ENCODE data around the gene F3. TPM values are rescaled to one million over a fixed set of nuclear protein-coding genes. Genes with fewer than 3 reads are reported as not detected.
A peak's percentile ranks its signal among the peaks of the same experiment; 100 is the strongest.

F3 gene
- total and polyA plus RNA-seq, 2 of the 13 experiments (the other 11 are each of a cell fraction or from before 2014, with no cell fraction given) = 5.8 to 9.0 TPM

GRCh38 chr1:94579876-94580294 lies 38.3 kb upstream of the F3 start (continued):
- TF ChIP-seq CTCF (CRISPR knock-in tag; IDR thresholded peaks at IDR 0.05) (no peak), IKZF1 (IDR thresholded peaks at IDR 0.05) (no peak), MAFF (IDR thresholded peaks at IDR 0.05; ENCODE audit: low read depth, low read length) (peak; percentile 59), GTF2F1 (IDR thresholded peaks at IDR 0.05; ENCODE audit: low read length) (no peak), TCF12 (IDR thresholded peaks at IDR 0.05) (no peak), TCF12 (CRISPR knock-in tag; IDR thresholded peaks at IDR 0.05) (no peak), TRIM22 (IDR thresholded peaks at IDR 0.05) (no peak), ATF1 (CRISPR knock-in tag; IDR thresholded peaks at IDR 0.05) (no peak), YY1 (IDR thresholded peaks at IDR 0.05; ENCODE audit: insufficient read depth, insufficient replicate concordance, low read depth, low read length) (peak; percentile 39), SP1 (IDR thresholded peaks at IDR 0.05) (no peak), SP1 (CRISPR knock-in tag; IDR thresholded peaks at IDR 0.05) (no peak), CREB1 (IDR thresholded peaks at IDR 0.05) (no peak), CREB1 (CRISPR knock-in tag; IDR thresholded peaks at IDR 0.05) (no peak), ZNF556 (CRISPR knock-in tag; IDR thresholded peaks at IDR 0.05; ENCODE audit: borderline replicate concordance) (no peak), RNF219 (CRISPR knock-in tag; IDR thresholded peaks at IDR 0.05) (no peak), ZNF691 (CRISPR knock-in tag; IDR thresholded peaks at IDR 0.05; ENCODE audit: borderline replicate concordance, low read depth) (no peak), ATF2 (CRISPR knock-in tag; IDR thresholded peaks at IDR 0.05) (no peak), SPEN (CRISPR knock-in tag; IDR thresholded peaks at IDR 0.05; ENCODE audit: low read depth) (no peak), KLF11 (CRISPR knock-in tag; IDR thresholded peaks at IDR 0.05) (no peak), FOSL2 (CRISPR knock-in tag; IDR thresholded peaks at IDR 0.05) (peak; percentile 74), ZNF563 (CRISPR knock-in tag; IDR thresholded peaks at IDR 0.05) (0 out of 2 replicates have a peak, but pooled peaks have one; percentile 57), ETS1 (CRISPR knock-in tag; IDR thresholded peaks at IDR 0.05) (no peak), ISL2 (CRISPR knock-in tag; IDR thresholded peaks at IDR 0.05) (no peak), NFKBIZ (CRISPR knock-in tag; IDR thresholded peaks at IDR 0.05) (no peak)
